Naive B cell (primary cell): Measurements from ENCODE around the gene SH3TC1. TPM values are rescaled to one million over a fixed set of nuclear protein-coding genes. Genes with fewer than 3 reads are reported as not detected.
A peak's percentile ranks its signal among the peaks of the same experiment; 100 is the strongest.

Source experiments
- ATAC-seq, 2 donors: fragments of 150-1000 bp; cut with Tn5 transposase; 2 replicates each; pipeline ENCODE4 v1.10.0; 2021; ENCODE audit warnings: low read depth in 2 of 2, mild to moderate bottlenecking in 2 of 2, moderate library complexity in 2 of 2
- DNase-seq: peaks from one replicate; pipeline ENCODE4 v3.0.0; 2022
- H3K27ac Mint-ChIP-seq, 6 donors: one replicate each; pipeline ENCODE4 v1.8.0; 2020 to 2022; ENCODE audit warnings: mild to moderate bottlenecking in 6 of 6, mixed read lengths in 6 of 6, moderate library complexity in 5 of 6, inconsistent platforms in 2 of 6
- H3K27me3 Mint-ChIP-seq, 3 donors: one replicate each; pipeline ENCODE4 v1.8.0; 2021 to 2022; ENCODE audit warnings: mixed read lengths in 3 of 3, mild to moderate bottlenecking in 1 of 3
- H3K36me3 Mint-ChIP-seq, 2 donors: one replicate each; pipeline ENCODE4 v1.8.0; 2020 to 2022; ENCODE audit warnings: mixed read lengths in 2 of 2, inconsistent platforms in 1 of 2, mild to moderate bottlenecking in 1 of 2
- H3K4me1 Mint-ChIP-seq, 3 donors: one replicate each; pipeline ENCODE4 v1.8.0; 2020 to 2022; ENCODE audit warnings: mixed read lengths in 3 of 3, inconsistent platforms in 1 of 3, mild to moderate bottlenecking in 1 of 3, moderate library complexity in 1 of 3
- H3K4me3 Mint-ChIP-seq, 8 donors: one replicate each; pipeline ENCODE4 v1.8.0; 2020 to 2022; ENCODE audit warnings: mild to moderate bottlenecking in 8 of 8, mixed read lengths in 8 of 8, moderate library complexity in 8 of 8, inconsistent platforms in 2 of 8
- H3K9me3 Mint-ChIP-seq, 7 donors: one replicate each; pipeline ENCODE4 v1.8.0; 2020 to 2022; ENCODE audit warnings: mixed read lengths in 7 of 7, mild to moderate bottlenecking in 5 of 7, inconsistent platforms in 2 of 7, moderate library complexity in 1 of 7
- polyA plus RNA-seq, 6 donors: library from polyadenylated mRNA; unstranded; fragments of 300-500 nt; fragmentation: Illumina TruSeq; gene quantifications; one replicate each; pipeline ENCODE4 v1.2.3, GENCODE V29; 2021; ENCODE audit warnings: low read depth in 6 of 6

The SH3TC1 gene
- polyA plus RNA-seq, 6 donors from 2014 or later: 24.1 to 64.3 (median 37.5) TPM

DNA sequence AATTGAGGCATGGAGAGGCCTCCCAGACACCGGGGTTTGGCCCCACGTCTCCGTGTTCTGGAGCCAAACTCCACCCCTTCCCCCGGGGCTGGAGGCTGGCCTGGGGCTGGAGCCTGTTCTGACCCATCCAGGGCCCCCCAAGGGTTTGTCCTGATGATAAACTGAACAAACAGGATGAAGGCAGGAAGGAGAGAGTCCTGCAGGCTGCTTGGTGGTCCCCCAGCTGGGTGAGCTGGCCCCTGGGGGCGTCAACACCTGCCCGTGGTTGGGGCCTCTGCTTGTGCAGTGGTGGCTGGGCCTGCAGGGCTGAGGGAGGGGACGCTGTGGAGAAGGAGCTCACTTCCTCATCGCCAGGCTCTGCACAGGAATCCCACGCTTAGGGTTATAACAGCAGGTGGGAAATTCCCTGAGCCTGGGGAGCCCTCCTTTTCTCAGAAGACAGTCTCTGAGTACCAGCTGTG lies 2.3 kb downstream of the SH3TC1 start:
- DNase-seq: peak; percentile 82
- H3K4me1 Mint-ChIP-seq: peaks cover 61 to 93% (median 74%) of the 10 kb centered on the region in 3 donors
- H3K9me3 Mint-ChIP-seq: no peaks in the 10 kb centered on the region
- peak overlapping the region; percentile 79 to 99 (median 96) for H3K27ac Mint-ChIP-seq
- ATAC-seq: peak; percentile 54 to 60
- H3K36me3 Mint-ChIP-seq: no peaks in the 10 kb centered on the region
- peak overlapping the region; percentile 93 to 99 (median 96) for H3K4me3 Mint-ChIP-seq
- H3K27me3 Mint-ChIP-seq: no peaks in the 10 kb centered on the region

DNA sequence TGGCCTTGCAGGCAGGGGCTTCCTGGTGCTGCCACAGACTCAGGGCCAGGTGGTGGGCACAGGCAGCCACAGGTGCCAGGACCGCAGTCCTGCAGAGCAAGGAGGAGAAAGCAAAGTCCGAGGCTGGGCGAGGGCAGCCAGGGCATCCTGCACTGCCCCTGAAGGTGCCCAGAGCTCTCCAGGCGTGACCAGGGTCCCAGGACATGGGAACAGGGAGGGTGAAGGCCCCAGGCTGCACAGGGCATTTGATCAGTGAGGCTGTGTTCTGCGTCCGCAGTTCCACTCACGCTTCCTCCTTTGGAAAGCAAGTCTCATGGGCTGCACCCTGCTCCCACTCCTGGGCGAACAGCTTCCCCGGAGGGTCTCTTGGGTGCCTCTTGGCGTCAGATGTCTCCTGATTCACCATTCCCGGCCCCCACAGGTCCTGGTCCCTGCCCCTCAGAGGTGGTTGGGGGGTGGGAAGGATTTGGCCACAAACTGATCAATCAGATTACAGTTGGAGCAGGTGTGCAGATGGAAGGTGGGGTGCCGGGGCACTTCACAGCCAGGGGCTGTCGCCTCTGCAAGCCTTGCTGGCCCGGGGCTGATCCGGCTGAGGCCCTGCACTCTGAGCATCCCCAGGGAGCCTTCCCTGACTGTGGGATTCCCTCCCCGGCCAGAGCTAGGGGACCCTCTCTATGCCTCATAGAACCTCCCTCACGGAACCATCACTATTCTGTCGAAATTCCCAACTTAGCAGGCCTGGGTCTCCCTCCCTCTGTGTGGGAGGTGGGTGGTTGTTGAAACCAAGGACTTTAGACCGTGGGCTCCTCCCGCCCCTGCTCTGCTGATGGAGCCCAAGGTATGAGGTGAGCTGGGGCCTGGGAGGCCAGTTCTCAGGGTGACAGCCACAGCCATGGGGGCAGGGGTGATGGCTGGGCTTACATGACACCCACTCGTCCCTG lies 3.3 kb downstream of the SH3TC1 start:
- ATAC-seq (no peak), DNase-seq (peak; percentile 34)
- Mint-ChIP-seq H3K4me3 (peak overlapping the region; percentile 93 to 99 (median 96)), H3K36me3 (no peaks in the 10 kb centered on the region), H3K27ac (peak overlapping the region; percentile 81 to 99 (median 96)), H3K9me3 (no peaks in the 10 kb centered on the region), H3K4me1 (peaks cover 60 to 93% (median 77%) of the 10 kb centered on the region in 3 donors), H3K27me3 (no peaks in the 10 kb centered on the region)

DNA sequence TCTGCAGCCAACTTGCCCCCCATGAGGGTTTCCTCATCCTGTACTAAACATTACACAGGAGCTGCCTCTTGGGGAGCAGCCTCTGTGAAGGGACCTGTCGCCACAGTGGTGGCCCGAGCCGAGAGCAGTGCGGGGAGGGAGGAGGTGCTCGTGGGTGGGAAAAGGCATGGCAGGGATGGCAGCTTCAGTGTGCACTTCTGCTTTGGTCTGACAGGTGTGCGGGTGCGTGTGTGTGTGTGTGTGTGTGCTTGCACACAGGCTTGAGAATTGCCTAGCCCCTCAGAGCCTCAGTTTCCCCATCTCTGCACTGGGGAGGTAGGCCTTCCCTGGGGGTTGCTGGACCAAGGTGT lies 3.9 kb downstream of the SH3TC1 start:
- H3K27me3 Mint-ChIP-seq: no peaks in the 10 kb centered on the region
- H3K9me3 Mint-ChIP-seq: no peaks in the 10 kb centered on the region
- H3K36me3 Mint-ChIP-seq: no peaks in the 10 kb centered on the region
- ATAC-seq (no peak), DNase-seq (peak; percentile 37)
- H3K4me3 Mint-ChIP-seq: peak overlapping the region; percentile 93 to 99 (median 96)
- peaks cover 63 to 94% (median 80%) of the 10 kb centered on the region in 3 donors for H3K4me1 Mint-ChIP-seq
- peak overlapping the region in 5 of 6 donors; percentile 21 to 97 (median 81) for H3K27ac Mint-ChIP-seq

DNA sequence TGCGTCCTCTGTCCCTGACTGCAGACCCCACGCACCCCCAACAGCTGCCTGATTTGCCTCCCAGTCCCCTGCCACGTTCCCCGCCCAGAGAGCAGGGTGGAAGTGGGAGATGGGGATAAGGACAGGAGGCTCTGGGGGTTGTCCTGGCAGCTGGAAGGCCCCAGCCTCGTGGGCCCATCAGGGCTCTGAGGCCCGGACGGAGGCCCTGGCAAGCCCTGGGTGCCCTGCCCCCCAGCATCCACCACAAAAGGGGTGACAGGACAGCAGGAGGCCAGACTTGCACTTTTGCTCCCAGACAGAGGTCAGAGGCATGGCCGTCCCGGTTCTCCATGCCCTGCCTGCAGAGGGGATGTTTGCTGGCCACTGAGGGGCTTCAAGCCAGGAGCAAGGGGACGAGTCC lies 4.7 kb downstream of the SH3TC1 start:
- Mint-ChIP-seq H3K27me3 (no peaks in the 10 kb centered on the region), H3K9me3 (no peaks in the 10 kb centered on the region), H3K36me3 (no peaks in the 10 kb centered on the region), H3K4me1 (peaks cover 56 to 92% (median 72%) of the 10 kb centered on the region in 3 donors), H3K27ac (peak overlapping the region in 3 of 6 donors; percentile 81 to 97 (median 96)), H3K4me3 (peak overlapping the region in 5 of 8 donors; percentile 34 to 96 (median 93))
- ATAC-seq: no peak
- no peak for DNase-seq

DNA sequence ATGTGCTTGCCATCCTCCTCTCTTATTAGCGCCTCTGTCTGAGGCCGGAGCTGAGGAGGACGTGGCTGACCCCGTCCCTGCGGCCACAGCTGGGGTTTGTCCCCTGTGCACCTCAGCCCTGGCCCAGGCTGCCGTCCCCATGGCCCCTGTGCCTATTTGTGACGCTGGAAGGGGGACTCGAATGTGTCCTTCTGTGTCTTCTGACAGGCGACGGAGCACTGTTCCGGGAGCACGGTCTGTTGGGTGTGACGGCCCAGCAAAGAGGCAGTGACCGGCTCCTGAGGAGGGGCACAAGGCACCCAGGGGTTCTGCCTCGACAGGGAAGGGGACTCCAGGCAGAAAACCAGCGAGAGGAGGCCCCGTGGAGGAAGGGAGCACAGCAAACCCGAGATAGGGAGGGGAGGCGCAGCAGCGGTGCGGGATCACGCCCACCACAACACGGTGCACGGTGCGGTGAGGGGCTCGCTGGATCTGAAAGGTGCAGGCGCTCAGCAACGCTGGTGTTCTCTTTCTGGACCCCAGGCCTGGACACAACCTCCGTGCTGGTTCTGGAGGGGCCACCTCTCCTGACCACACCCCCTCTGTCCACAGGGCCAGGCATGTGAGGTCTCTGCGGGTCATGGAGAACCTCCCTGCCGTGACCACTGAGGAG lies 5.6 kb downstream of the SH3TC1 start:
- Mint-ChIP-seq H3K9me3 (no peaks in the 10 kb centered on the region), H3K27ac (peak overlapping the region in 3 of 6 donors; percentile 53 to 96 (median 90)), H3K36me3 (no peaks in the 10 kb centered on the region), H3K4me1 (peaks cover 56 to 89% (median 72%) of the 10 kb centered on the region in 3 donors), H3K4me3 (peak overlapping the region in 7 of 8 donors; percentile 16 to 93 (median 47)), H3K27me3 (no peaks in the 10 kb centered on the region)
- ATAC-seq (no peak), DNase-seq (no peak)

DNA sequence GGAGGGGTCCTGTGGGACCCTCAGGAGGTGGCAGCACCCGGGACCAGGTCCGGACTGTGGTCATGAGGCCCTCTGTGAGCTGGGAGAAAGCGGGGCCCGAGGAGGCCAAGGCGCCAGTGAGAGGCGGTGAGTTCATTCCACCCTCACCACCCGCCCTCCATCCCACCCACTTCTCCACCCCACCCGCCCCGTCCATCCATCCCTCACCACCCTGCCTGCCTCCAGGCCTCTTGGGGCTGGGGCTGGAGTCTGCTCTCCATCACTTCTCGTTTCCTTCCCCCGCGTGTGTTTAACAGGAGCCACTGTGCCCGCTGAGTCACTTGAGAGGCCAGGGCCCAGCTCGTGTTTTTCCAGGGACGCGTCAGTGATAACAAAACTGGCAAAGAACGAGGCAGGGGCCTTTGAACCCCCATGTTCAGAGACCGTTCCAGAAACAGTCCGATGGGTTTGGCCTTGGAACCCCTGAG lies 6.2 kb downstream of the SH3TC1 start:
- no peaks in the 10 kb centered on the region for H3K36me3 Mint-ChIP-seq
- ATAC-seq (no peak), DNase-seq (no peak)
- no peaks in the 10 kb centered on the region for H3K27me3 Mint-ChIP-seq
- peak overlapping the region in 5 of 8 donors; percentile 20 to 86 (median 68) for H3K4me3 Mint-ChIP-seq
- peak overlapping the region in 3 of 6 donors; percentile 37 to 80 (median 51) for H3K27ac Mint-ChIP-seq
- no peaks in the 10 kb centered on the region for H3K9me3 Mint-ChIP-seq
- peaks cover 52 to 86% (median 70%) of the 10 kb centered on the region in 3 donors for H3K4me1 Mint-ChIP-seq

DNA sequence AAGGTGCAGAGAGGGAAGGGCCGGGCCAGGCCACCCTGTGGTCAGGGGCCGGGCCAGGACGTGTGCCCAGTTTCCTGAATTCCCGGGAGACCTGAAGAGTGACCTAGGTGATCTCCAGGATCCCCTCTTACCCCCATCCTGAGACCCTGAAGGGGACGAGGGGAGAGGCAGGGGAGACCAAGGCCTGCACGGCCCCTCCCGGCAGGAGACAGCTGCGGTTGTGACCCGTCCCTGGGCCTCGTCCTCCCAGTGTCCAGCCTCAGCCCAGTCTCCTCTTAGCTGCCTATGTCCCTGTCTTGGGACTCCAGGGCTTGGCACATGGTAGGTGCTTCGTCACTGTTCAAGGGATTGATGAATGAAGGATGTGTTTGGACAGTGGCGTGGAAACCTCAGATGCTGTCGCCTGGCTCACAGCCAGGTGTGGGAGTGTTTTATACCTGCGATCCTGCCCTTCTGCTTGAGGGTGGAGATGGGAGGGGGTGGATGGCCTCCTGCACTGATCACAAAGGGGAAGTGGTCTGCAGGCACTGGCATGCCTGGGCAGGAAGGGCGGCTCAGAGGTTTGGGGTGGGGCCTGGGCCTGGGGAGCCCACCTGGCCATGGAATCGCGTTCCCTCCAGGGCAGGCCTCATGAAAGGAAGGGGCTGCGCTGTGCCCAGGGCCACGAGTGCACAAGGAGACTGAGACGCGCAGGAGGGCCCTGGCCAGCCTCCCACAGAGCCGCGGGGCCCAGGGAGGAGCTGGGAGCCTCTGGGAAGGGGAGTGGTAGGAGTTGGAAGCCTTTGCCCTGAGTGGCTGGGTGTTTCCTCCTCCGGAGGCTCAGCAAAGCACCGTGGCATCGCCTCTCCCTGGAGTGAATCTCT lies 6.9 kb downstream of the SH3TC1 start:
- peak; percentile 55 to 65 for ATAC-seq
- Mint-ChIP-seq H3K27ac (peak overlapping the region; percentile 49 to 91 (median 80)), H3K9me3 (no peaks in the 10 kb centered on the region), H3K36me3 (no peaks in the 10 kb centered on the region), H3K4me3 (peak overlapping the region; percentile 57 to 86 (median 76)), H3K27me3 (no peaks in the 10 kb centered on the region), H3K4me1 (peaks cover 46 to 79% (median 63%) of the 10 kb centered on the region in 3 donors)
- peak; percentile 74 for DNase-seq

DNA sequence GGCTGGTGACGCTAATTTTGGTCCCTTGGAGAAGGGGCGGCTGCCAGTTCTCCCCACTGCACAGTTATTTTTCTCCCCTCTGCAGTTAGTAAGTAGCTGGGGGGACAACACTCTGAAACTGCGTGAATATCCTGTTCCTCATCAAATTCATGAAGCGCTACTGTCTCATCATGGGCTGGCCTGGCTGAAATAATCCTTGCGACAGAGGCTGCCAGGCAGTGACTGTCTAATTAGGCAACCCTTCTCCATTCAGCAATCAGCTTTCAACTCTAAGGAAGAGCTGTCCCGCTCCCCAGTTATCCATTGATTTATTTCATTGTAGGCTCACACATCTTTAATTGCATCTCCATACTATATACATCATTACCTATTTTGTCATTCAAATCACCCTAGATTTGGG lies 8.2 kb downstream of the SH3TC1 start:
- ATAC-seq (no peak), DNase-seq (no peak)
- no peaks in the 10 kb centered on the region for H3K27me3 Mint-ChIP-seq
- H3K27ac Mint-ChIP-seq: peak overlapping the region in 4 of 6 donors; percentile 12 to 80 (median 58)
- H3K4me3 Mint-ChIP-seq: peak overlapping the region in 5 of 8 donors; percentile 4 to 77 (median 35)
- H3K9me3 Mint-ChIP-seq: no peaks in the 10 kb centered on the region
- H3K4me1 Mint-ChIP-seq: peaks cover 45 to 65% (median 50%) of the 10 kb centered on the region in 3 donors
- no peaks in the 10 kb centered on the region for H3K36me3 Mint-ChIP-seq

DNA sequence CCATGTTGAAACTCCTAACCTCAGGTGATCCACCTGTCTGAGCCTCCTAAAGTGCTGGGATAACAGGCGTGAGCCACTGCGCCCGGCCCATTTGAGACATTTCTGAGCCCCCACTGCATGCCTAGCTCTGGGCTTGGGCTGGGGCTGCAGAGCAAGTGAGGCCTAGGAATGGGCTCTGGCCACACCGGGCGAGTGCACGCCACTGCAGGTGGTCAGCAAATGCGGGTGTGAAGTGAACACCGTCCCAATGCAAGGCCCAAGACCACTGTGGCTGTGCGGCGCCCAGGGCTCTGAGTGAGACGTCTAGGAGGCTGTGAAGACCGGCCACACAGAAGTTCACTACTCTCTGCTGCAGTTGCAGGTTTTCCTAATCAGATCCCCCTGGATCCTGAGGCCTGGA lies 9.5 kb downstream of the SH3TC1 start:
- peak overlapping the region in 1 of 6 donors; percentile 47 for H3K27ac Mint-ChIP-seq
- no peak for ATAC-seq

DNA sequence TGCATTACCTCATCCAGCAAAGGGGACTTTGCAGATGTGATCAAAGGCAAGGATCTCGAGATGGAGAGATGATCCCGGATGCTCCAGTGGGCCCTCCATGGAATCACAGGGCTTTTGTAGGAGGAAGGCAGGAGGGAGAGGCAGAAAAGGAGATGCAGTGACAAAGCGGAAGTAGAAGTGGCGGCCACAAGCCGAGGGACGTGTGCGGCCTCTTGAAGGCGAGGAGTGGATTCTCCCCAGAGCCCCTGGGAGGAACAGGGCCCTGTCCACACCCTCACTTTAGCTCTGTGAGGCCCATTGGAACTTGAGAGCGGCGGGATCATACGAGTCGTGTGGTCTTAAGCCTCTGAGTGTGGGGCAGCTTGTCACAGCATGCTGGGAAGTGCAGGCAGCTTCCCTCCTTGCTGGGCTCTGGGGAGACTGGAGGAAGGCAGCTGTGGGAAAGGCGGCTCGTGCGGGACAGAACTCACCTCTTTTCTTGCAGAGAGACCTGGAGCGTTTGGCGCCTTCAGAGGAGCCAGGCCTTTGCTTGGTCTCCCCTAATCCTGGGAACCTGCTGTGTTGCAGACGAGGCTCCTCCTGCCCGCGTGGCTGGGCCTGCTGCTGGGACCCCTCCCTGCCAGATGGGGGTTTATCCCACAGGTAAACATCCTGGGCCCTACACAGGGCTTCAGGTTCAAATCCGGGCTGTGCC lies 10.2 kb downstream of the SH3TC1 start:
- ATAC-seq (no peak), DNase-seq (no peak)
- H3K4me1 Mint-ChIP-seq: peaks cover 32 to 45% (median 37%) of the 10 kb centered on the region in 3 donors
- no peaks in the 10 kb centered on the region for H3K9me3 Mint-ChIP-seq
- no peaks in the 10 kb centered on the region for H3K36me3 Mint-ChIP-seq
- no peaks in the 10 kb centered on the region for H3K27me3 Mint-ChIP-seq
- peak overlapping the region in 1 of 8 donors; percentile 16 for H3K4me3 Mint-ChIP-seq
- peak overlapping the region in 2 of 6 donors; percentile 65 to 95 for H3K27ac Mint-ChIP-seq

More for the DNA sequence above, 9.5 kb downstream of the SH3TC1 start:
- DNase-seq: no peak
- Mint-ChIP-seq H3K4me3 (no peak overlapping the region), H3K9me3 (no peaks in the 10 kb centered on the region), H3K36me3 (no peaks in the 10 kb centered on the region), H3K4me1 (peaks cover 38 to 53% (median 44%) of the 10 kb centered on the region in 3 donors), H3K27me3 (no peaks in the 10 kb centered on the region)

DNA sequence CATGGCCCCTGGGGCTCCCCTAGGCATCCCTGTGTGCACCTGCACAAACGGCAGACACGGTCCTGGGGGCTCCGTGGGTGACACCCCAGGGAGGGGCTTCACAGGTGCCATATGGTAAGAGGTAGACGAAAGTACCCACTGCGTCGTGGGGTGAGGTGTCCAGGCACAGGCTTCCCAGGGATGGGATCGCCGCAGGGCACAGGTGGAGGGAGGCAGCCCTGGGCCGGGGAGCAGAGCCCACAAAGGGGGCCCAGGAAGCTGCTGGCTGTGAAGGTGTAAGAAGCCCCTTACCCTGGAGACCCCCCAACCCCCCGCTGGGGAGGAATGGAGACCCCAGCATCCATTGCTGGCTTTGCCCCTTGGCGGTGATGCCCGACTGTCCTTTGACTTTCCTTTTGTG lies 10.9 kb downstream of the SH3TC1 start:
- ATAC-seq (no peak), DNase-seq (no peak)
- Mint-ChIP-seq H3K27ac (no peak overlapping the region), H3K27me3 (no peaks in the 10 kb centered on the region), H3K4me3 (peak overlapping the region in 1 of 8 donors; percentile 16), H3K4me1 (peaks cover 28 to 39% (median 33%) of the 10 kb centered on the region in 3 donors), H3K36me3 (no peaks in the 10 kb centered on the region), H3K9me3 (no peaks in the 10 kb centered on the region)

DNA sequence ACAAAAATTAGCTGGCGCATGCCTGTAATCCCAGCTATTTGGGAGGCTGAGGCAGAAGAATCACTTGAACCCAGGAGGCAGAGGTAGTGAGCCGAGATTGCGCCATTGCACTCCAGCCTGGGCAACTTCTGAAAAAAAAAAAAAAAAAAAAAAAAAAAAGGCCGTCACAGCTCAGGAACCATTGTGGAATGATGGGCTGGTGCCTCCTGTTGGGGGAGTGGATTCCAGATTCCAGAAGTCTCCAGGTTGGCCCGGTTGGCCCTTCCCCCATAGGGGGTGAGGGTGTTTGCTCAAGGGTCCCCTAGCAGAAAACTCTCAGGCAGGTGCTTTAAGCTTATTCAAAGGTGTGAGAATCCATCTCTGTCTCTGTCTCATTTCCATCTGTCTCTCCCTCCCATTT lies 11.5 kb downstream of the SH3TC1 start:
- no peaks in the 10 kb centered on the region for H3K27me3 Mint-ChIP-seq

More for the DNA sequence above, 11.5 kb downstream of the SH3TC1 start:
- Mint-ChIP-seq H3K9me3 (no peaks in the 10 kb centered on the region), H3K4me1 (peaks cover 25 to 35% (median 30%) of the 10 kb centered on the region in 3 donors), H3K4me3 (no peak overlapping the region), H3K36me3 (no peaks in the 10 kb centered on the region), H3K27ac (no peak overlapping the region)
- DNase-seq (no peak), ATAC-seq (no peak)
